ENCODE results near the gene CACTIN.

The CACTIN gene

DNA sequence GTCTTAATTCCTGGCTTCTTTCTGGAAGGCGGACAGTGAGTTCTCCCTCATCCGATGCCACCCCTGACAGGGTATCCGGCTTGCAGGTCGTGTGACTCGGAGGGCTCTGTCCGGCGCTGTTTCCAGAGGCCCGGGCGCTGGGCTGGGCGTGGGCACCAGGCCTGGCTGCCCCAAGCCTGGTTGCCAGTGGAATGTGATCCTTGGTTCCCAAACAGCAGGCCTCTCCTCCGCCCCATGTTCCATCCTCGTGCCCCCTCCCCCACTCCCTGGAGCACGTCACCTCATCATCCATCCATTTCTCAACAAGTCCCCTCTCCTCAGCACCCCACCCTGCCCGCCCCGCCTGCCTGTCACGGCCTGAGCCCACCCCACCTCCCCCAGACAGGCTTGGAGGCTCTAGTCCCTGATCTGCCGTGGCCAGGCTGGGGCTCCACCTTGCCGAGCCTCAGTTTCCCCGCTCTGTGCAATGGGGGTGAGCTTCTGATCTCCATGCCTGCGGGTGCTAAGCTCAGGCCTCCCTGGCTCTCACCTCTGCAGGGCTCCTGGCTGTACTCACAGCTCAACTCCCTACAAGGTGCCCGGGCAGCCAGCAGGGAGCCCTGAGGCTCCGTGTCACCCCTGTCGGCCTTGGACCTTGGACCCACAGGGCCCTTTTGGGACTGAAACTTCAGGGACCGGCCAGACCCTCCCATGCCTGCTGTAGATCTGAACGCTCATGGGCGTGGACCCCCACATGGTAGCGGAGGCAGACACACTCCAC, 22.2 kb downstream of the CACTIN start:
- no peak for DNase-seq (ENCODE audit: low spot score)
- TF ChIP-seq, protein P1, sequence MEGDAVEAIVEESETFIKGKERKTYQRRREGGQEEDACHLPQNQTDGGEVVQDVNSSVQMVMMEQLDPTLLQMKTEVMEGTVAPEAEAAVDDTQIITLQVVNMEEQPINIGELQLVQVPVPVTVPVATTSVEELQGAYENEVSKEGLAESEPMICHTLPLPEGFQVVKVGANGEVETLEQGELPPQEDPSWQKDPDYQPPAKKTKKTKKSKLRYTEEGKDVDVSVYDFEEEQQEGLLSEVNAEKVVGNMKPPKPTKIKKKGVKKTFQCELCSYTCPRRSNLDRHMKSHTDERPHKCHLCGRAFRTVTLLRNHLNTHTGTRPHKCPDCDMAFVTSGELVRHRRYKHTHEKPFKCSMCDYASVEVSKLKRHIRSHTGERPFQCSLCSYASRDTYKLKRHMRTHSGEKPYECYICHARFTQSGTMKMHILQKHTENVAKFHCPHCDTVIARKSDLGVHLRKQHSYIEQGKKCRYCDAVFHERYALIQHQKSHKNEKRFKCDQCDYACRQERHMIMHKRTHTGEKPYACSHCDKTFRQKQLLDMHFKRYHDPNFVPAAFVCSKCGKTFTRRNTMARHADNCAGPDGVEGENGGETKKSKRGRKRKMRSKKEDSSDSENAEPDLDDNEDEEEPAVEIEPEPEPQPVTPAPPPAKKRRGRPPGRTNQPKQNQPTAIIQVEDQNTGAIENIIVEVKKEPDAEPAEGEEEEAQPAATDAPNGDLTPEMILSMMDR (IDR thresholded peaks at IDR 0.05; ENCODE audit: extremely low read depth, missing control alignments): no peak

- TF ChIP-seq, protein P1 (IDR thresholded peaks at IDR 0.05; ENCODE audit: extremely low read depth, missing control alignments): no peak
Measured at GRCh38 chr19:3603121-3603811, 23.3 kb downstream of the CACTIN start.

DNA sequence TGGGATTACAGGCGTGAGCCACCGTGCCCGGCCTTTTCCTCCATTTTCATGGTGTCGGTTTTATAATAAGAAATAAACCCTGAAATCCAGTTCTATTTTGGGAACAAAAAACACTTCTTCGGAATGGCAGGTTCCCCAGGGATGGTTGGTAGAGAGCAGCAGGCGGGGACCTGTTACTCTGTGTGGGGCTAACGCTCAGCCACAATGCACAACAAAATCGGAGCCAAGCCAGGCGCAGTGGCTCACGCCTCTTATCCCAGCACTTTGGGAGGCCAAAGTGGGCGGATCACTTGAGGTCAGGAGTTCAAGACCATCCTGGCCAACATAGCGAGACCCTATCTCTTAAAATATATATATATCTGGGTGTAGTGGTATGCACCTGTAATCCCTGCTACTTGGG, 25.6 kb downstream of the CACTIN start:
- DNase-seq (ENCODE audit: low spot score): no peak
- TF ChIP-seq, protein P1 (IDR thresholded peaks at IDR 0.05; ENCODE audit: extremely low read depth, missing control alignments): no peak

More at GRCh38 chr19:3603121-3603811, 23.3 kb downstream of the CACTIN start:
- DNase-seq (ENCODE audit: low spot score): no peak

DNA sequence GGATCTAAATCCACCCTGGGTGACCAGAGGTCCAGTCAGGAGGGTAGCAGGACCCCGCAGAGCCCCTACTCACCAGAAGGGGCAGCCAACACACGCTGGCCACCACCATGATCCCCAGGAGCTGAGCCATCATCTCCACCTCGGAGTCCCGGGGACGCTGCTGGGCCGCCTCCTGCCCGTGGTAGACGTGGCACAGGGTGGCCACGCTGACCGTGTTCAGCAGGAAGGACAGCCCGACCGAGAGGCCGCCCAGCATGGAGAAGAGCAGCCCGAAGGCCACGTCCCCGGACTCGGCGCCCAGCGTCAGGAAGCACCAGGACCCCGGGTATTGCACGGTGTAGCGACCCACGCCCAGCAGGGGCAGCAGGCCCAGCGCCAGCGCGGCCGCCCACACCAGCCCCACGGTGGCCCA, 26.8 kb downstream of the CACTIN start:
- no peak for DNase-seq (ENCODE audit: low spot score)
- TF ChIP-seq, protein P1 (IDR thresholded peaks at IDR 0.05; ENCODE audit: extremely low read depth, missing control alignments): no peak

DNA sequence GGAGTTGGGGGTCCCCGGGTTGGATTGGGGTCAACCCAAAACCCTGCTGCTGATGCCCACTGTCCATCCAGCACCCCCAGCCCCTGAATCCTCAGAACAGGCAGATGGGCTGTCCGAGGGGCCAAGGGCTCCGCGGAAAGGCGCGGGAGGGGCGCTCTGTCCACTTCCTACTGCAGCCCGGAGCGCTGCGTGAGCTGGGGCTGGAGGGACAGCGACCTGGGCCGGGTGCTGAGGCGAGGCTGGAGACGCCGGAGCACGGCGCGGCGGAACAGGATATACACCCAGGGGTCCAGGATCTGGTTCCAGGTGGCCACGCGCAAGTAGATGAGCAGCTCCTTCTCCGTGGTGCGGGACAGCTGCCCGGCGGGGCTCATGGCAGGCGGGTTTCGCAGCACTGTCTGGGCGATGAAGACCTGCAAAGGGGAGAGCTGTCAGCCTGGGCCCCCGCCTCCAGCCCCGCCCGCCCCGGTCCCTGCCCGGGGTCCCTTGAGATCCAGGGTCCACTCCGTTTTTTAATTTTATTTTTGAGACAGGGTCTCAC, 31.0 kb downstream of the CACTIN start:
- no peak for DNase-seq (ENCODE audit: low spot score)
- TF ChIP-seq, protein P1 (IDR thresholded peaks at IDR 0.05; ENCODE audit: extremely low read depth, missing control alignments): no peak

DNA sequence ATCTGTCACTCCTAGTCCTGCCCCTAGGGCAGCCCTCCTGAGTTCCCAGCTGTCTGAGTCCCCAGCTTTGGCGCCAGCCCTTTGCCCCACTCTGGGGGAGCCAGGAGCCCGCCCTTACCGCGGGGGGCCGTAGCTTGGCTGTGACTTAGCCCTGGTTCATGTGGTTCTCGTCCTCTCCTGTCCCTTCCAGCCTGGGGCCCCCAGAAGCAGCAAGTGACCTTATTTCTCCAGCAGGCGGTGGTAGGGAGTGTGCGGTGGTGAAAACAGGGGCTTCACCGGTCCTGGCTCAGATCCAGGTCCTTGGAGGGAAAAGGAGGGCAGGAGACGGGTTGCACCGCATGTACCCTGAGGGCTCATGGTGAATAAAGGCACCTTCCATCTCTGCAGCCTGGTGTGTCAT, 33.4 kb downstream of the CACTIN start:
- TF ChIP-seq, protein P1 (IDR thresholded peaks at IDR 0.05; ENCODE audit: extremely low read depth, missing control alignments): no peak
- DNase-seq (ENCODE audit: low spot score): no peak
